HEK293T (cell line): ENCODE measurements around the gene IER3.

Source experiments
- CTBP1 ChIP-seq: fragments of 450-650 bp; IDR thresholded peaks from 2 replicates; pipeline ENCODE4 v1.6.1; 2016; ENCODE audit warnings: borderline replicate concordance
- ELF4 ChIP-seq: fragments of 450-650 bp; IDR thresholded peaks from 2 replicates; pipeline ENCODE4 v1.6.1; 2017; ENCODE audit warnings: antibody characterized with exemption
- FOXM1 ChIP-seq: fragments of 450-650 bp; IDR thresholded peaks from 2 replicates; pipeline ENCODE4 v1.6.1; 2017; ENCODE audit warnings: mild to moderate bottlenecking, borderline replicate concordance
- NFRKB ChIP-seq: fragments of 450-650 bp; IDR thresholded peaks from 2 replicates; pipeline ENCODE4 v1.6.1; 2016; ENCODE audit warnings: mild to moderate bottlenecking, moderate library complexity
- SP1 ChIP-seq: fragments of 450-650 bp; IDR thresholded peaks from 2 replicates; pipeline ENCODE4 v1.6.1; 2017
- SUZ12 ChIP-seq: fragments of 450-650 bp; IDR thresholded peaks from 2 replicates; pipeline ENCODE4 v1.6.1; 2016; ENCODE audit warnings: mild to moderate bottlenecking
- TARDBP ChIP-seq: fragments of 450-650 bp; IDR thresholded peaks from 2 replicates; pipeline ENCODE4 v1.6.1; 2016

GRCh38 chr6:30719356-30719755 is 25.0 kb downstream of the IER3 start:
- TF ChIP-seq FOXM1 (no peak), NFRKB (no peak), TARDBP (no peak), SUZ12 (no peak), ELF4 (no peak), SP1 (no peak), CTBP1 (no peak)
